Peyer's patch (tissue), 4 donors: ENCODE data around the gene NFS1.
"Not testable (repeated sequence)": the region's sequence is repeated elsewhere in the genome, so short reads cannot be mapped to it uniquely, and the experiment has no call there.

ENCODE experiments used
- POLR2A ChIP-seq, 2 donors: fragments of 450-650 bp; IDR thresholded peaks; one replicate each; pipeline ENCODE4 v1.5.1; 2017; ENCODE audit warnings: antibody characterized with exemption in 2 of 2, mild to moderate bottlenecking in 2 of 2, moderate library complexity in 2 of 2
- TF ChIP-seq, protein P1 (sequence below), 6 experiments: fragments of 450-650 bp in 4 of 6; fragments of 200-600 bp in 2 of 6; sonication (generic) in 1 of 6; IDR thresholded peaks; one replicate each; pipeline ENCODE4 v1.5.1; 2017 to 2019; ENCODE audit warnings: antibody characterized with exemption in 6 of 6, mild to moderate bottlenecking in 3 of 6, moderate library complexity in 1 of 6

DNA sequence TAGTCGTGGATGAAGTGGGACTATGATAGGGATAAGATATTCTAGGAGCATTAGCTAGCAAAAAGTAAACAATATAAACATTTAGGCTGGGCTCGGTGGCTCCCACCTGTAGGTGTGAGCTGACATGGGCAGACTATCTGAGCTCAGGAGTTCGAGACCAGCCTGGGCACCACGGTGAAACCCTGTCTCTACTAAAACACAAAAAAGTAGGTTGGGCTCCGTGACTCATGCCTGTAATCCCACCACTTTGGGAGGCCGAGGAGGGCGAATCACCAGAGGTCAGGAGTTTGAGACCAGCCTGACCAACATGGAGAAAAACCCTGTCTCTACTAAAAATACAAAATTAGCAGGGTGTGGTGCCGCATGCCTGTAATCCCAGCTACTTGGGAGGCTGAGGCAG, 19.2 kb upstream of the NFS1 start:
- TF ChIP-seq POLR2A (IDR thresholded peaks at IDR 0.05) = not testable (repeated sequence)
- TF ChIP-seq, protein P1, sequence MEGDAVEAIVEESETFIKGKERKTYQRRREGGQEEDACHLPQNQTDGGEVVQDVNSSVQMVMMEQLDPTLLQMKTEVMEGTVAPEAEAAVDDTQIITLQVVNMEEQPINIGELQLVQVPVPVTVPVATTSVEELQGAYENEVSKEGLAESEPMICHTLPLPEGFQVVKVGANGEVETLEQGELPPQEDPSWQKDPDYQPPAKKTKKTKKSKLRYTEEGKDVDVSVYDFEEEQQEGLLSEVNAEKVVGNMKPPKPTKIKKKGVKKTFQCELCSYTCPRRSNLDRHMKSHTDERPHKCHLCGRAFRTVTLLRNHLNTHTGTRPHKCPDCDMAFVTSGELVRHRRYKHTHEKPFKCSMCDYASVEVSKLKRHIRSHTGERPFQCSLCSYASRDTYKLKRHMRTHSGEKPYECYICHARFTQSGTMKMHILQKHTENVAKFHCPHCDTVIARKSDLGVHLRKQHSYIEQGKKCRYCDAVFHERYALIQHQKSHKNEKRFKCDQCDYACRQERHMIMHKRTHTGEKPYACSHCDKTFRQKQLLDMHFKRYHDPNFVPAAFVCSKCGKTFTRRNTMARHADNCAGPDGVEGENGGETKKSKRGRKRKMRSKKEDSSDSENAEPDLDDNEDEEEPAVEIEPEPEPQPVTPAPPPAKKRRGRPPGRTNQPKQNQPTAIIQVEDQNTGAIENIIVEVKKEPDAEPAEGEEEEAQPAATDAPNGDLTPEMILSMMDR (IDR thresholded peaks at IDR 0.05) = not testable (repeated sequence)
